Hematopoietic multipotent progenitor cell treated with erythropoietin and hydrocortisone succinate and interleukin-3 and kit ligand, for 17 days (in vitro differentiated cells): ENCODE measurements around the gene PRR27.
"Not testable (repeated sequence)": the region's sequence is repeated elsewhere in the genome, so short reads cannot be mapped to it uniquely, and the experiment has no call there.

Source experiments
- DNase-seq: peaks from one replicate; pipeline ENCODE4 v3.0.0-alpha.2; 2015; ENCODE audit warnings: low spot score

PRR27 gene

DNA sequence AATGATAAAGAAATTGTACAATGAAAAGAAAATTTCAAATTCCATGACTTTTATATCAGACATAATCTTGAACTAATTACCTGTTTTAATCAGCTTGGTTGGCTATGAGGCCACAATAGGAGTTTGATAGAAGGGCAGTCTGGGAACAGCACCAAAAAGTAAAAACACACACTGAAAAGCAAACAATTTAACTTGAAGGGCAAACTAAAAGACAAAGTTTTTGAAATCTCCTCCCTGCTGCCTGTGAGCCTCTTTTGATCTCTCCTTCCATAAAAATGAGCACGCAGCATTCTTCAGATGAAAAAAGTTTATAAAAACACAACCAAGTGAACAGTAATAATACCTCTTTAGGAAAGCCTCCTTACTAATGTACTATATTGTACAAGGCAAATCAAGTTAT, 49.6 kb downstream of the PRR27 start:
- DNase-seq = no peak

DNA sequence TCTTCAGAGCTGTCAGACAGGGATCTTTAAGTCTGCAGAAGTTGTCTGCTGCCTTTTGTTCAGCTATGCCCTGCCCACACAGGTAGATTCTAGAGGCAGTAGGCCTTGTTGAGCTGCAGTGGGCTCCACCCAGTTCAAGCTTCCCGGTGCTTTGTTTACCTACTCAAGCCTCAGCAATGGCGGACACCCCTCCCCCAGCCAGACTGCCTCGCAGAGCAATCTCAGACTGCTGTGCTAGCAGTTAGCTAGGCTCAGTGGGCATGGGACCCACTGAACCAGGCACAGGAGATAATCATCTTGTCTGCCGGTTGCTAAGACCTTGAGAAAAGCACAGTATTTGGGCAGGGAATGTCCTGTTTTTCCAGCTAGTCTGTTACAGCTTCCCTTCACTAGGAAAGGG, 58.7 kb downstream of the PRR27 start:
- DNase-seq = not testable (repeated sequence)
